GM23248 (cell line): ENCODE data around the gene ABL2.

Source experiments
- EZH2 ChIP-seq: fragments of 200-600 bp; sonication (generic); IDR thresholded peaks from 2 replicates; pipeline ENCODE4 v1.6.1; 2018; ENCODE audit warnings: antibody characterized with exemption, mild to moderate bottlenecking; ENCODE audit not compliant: insufficient read depth, poor library complexity, severe bottlenecking
- EZH2phosphoT487 ChIP-seq: fragments of 200-600 bp; sonication (generic); IDR thresholded peaks from 2 replicates; pipeline ENCODE4 v1.6.1; 2018; ENCODE audit warnings: antibody characterized with exemption, moderate library complexity, mild to moderate bottlenecking, low read depth; ENCODE audit not compliant: insufficient read depth

DNA sequence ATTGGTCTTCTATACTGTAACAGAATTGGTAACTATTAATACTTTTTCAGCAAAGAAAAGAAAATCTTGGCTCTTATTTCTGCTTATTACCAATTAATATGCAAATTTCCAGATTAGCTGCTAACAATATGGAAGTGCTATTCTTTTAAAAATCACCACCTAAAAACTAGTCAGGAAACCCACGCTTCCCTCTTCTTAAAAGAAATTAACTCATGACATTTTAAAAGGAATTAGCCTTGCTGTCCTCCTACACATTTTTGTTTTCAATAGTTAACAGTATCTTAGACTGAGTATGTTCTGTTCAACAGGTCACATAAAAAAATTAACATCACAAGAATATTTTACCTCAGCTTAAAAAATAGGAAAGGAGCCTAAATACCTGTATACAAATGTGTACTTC lies 27.3 kb downstream of the ABL2 start:
- TF ChIP-seq EZH2 (no peak), EZH2phosphoT487 (no peak)
